GM18951 (cell line): ENCODE measurements around the gene PRPSAP1.

ENCODE experiments used
- POLR2A ChIP-seq: IDR thresholded peaks from 4 replicates; pipeline ENCODE4 v1.6.1; 2011; ENCODE audit warnings: mild to moderate bottlenecking; ENCODE audit not compliant: insufficient read length, insufficient read depth; ENCODE audit errors: extremely low read depth
- in situ Hi-C: fragments of 300-500 bp; cut with MboI; formaldehyde crosslinking; loops from one replicate; pipeline ENCODE4 v1.12.0; 2022; ENCODE audit warnings: low sequenced_read_pairs, mixed read lengths, inconsistent platforms; ENCODE audit not compliant: unreplicated experiment

Gene PRPSAP1

DNA sequence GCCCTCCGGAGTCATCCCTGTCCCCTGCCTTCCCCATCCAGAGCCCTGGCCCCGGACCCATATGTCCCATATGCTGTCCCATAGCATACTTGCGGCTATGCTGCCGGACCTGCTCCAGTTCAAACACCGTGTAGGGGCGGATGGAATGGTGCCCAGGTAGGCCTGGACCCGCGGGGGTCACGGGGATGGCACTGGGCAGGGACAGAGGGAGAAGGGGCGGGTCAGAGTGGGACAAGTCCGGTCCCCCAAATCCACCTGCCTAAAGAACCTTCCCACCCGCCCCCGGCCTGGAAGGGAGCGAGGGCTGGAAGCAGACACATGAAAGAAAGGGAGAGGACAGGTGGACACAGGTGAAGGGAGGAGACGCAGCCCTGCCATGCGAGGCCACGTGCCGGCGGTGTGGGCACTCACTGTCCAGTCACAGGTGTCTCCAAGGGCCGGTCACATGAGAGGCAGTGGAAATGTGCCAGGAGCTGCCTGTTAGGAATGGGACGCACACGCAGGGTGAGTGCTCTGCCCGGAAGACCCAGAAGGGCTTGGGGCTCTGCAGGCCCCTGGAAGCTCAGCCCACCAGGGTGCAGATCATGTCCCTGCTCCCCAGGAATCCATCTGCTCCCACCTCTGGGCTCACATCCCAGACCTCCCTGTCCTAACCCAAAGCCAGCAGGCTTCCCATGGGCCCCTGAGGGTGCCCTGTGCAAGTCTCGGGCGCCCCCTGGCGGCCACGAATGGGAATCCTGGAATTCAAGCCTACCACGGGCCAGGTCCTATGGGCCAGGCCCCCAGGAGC is 74.6 kb downstream of the PRPSAP1 start:
- in situ Hi-C loops: loop anchor here (25.0 kb wide), 1 partner anchor 367 kb away; the partner anchor contains the start of gene MRPL38

DNA sequence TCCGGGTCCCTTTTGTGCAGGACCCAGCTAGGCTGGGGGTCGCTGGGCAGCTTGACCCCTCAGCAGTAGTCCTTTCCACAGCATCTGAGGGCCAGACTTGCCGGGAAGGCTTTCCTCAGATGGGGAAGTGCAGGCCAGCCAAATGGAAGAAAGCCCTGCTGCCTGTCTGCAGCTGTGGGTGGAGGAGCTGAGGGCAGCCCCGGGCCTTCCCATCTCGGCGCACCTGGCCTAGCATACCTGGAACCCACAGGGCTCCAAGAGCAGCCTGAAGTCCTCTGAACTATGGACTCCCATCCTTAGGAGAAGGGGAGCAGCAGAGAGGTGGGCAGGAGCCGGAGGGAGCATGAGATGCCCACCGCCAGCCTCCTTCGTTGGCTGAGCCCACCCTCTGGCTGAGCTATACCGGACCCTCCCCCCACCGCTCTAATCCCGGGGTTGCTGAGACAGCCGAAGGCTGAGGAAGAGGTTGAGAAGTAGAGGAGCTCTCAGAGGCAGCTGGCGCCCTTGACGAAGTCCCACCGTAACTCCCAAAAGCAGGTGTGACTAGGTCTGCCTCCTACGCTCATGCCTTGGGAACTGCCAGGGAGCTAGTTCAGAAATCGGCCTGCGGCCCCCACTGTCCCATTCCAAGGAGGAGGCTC is 75.3 kb downstream of the PRPSAP1 start:
- in situ Hi-C loops: loop anchor here (25.0 kb wide), 1 partner anchor 366 kb away; the partner anchor contains the start of gene MRPL38
- TF ChIP-seq POLR2A: no peak

More for the DNA sequence above, 74.6 kb downstream of the PRPSAP1 start:
- no peak for TF ChIP-seq POLR2A

DNA sequence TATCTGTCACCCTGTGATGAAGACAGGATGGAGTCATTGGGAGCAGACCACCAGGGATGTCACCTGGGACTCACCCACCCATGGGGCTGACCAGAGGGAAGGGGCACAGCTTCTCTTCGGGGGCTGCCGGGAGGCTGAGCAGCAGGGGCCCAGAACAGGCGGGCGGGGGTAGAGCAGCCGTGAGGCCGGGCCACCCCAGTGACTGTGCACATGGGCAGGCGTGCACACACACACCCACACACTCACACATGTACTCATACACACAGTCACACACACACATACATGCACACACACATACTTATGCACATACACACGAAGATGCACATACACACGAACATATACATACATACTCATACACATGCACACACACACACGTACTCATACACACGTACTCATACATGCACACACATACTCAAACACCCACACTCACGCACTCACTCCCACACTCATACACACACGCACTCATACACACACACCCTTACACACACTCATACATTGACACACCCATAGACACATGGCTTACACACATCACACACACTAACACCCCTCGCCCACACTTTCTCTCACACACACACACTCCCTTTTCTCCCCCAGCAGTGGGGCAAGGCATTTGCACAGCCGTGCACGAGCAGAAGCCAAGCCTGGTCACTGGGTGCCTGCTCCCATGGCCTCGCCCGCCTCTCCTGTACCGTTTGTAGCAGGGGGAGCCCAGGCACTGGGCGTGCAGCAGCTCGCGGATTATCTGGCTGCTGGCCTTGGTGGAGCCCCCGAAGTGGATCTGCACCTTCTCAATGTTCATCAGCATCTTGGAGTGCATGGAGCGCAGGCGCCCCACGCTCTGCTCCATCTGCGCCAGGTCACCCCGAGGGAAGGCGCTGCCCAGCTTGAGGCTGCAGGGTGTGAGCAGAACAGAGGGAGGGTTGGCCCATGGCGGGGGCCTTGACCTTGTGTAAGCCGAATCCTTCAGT is 76.1 kb downstream of the PRPSAP1 start:
- no peak for TF ChIP-seq POLR2A
- in situ Hi-C loops: loop anchor here (25.0 kb wide), 1 partner anchor 365 kb away; the partner anchor contains the start of gene MRPL38

DNA sequence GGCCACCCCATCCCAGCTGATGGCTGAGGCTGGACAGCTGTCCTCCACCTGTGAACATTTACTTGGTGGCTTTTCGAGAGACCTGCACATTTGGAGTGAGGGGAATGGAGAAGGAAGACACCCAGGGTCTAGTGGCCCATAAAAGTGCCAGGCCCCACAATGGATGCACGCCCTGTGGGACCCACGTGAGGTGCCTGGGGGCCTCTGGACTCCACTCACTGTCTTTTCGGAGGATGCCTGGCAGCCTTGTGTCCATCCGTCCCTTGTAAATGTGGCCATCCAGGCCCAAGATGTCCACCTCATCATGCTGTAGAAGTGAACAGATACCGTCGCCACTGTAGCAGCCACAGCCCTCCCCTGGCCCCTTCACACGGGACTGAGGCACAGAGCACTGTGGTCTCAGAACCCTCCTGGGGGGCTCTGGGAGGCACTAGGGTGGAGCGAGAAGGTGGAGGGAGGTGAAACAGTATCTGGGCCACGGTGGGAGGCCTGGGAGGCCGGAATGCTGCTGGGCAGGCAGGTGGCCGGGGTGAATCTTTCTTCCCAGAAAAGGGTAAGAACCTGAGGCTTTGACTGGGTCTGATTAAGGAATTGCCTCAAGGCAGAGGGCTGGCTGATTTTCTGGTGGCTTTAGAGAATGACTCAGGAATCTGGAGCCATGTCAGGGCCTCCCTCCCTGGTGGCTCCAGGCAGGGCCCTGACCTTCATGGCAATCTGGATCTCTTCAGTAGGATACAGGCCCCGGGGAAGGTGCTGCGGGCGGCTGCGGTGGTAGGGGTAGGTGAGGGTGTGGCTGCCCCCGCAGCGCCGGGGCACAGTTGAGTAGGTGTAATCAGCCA is 77.0 kb downstream of the PRPSAP1 start:
- in situ Hi-C loops: loop anchor here (25.0 kb wide), 1 partner anchor 364 kb away; the partner anchor contains the start of gene MRPL38
- TF ChIP-seq POLR2A: no peak

DNA sequence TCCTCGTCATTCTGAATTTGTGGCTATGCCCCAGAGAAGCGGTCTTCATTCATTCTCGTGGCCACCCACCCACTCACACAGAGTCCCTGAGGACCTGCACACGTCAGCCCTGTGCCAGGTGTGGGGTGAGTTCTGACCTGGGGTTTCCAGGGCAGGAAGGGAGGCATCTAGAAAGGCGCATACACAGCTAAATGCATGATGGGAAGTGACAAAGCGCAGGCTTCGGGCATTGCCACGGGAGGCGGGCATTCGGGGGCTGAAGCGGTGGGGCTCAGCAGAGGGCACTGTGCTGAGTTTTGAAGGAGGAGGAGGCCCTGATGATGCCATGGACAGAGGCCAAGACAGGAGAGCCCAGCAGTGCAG is 77.7 kb downstream of the PRPSAP1 start:
- in situ Hi-C loops: loop anchor here (25.0 kb wide), 1 partner anchor 364 kb away; the partner anchor contains the start of gene MRPL38
- no peak for TF ChIP-seq POLR2A

DNA sequence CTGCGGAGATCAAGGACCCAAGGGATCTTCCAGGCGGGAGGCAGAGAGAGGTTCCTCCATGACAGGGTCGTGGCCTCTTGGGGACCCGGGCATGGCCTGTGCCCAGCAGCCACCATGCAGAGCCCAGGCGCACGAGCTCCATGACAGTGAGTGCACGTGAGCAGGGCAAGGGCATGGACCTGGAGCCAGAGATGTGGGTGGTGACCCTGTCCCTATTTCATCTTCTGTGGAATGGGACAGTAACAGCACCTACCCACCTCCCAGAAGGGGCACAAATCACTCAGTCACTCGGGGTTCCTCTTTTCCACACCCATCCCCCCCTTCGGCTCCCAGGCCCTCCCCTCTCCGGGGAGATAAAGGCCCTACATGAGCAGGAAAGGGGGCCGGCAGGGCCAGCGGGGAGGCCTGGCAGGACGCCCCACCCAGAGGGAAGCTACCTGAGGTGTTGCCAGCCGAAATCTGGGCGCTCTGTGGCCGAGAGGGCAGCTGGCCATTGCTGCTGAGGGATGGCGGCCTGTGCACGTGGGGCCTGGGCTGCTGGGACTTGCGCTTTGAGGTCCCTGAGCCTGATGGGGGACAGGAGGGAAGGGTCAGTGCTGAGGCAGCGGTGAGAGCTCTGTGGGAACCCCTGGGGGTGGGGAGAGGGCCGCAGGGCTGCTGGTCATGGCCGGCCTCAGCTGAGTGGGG is 78.2 kb downstream of the PRPSAP1 start:
- in situ Hi-C loops: loop anchor here (25.0 kb wide), 1 partner anchor 363 kb away; the partner anchor contains the start of gene MRPL38
- no peak for TF ChIP-seq POLR2A

DNA sequence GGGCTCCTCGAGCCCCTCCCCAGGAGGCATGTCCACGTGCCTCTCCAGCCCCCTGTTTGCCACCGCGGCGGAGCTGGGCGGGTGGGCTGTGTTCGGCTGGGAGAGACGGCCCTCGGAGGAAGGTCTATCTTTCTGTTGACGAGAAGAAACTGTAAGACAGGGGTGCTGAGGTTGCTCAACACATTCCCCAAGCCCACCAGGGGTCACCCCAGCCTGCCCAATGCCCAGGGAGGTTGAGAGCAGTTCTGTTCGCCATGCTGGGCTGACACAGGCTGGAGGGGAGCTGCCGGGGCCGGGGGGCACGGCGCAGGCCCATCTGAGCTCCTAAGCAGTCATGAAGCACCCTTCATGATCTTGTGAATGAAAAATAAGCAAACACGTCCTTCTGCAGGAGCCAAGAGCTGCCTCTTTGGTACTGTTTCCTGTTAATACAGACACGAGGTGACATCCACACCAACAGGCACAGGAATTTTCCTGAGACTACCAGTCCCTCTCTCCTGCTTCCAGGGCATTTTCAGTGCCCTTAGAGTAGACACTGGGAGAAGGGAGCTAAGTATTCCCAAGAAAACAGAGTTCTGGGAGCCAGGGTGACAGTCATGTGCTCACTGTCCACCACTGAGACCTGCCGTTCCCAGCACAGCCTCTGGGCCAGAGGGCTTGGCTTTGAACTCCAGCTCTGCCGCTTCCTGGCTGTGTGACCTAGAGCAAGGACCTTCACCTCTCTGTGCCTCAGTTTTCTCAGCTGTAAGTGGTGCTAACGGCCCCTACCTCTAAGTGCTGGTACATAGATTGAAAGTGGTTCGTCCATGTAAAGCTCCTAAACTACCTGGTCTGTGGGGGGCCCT is 79.4 kb downstream of the PRPSAP1 start:
- in situ Hi-C loops: no loop called here
- TF ChIP-seq POLR2A: no peak

DNA sequence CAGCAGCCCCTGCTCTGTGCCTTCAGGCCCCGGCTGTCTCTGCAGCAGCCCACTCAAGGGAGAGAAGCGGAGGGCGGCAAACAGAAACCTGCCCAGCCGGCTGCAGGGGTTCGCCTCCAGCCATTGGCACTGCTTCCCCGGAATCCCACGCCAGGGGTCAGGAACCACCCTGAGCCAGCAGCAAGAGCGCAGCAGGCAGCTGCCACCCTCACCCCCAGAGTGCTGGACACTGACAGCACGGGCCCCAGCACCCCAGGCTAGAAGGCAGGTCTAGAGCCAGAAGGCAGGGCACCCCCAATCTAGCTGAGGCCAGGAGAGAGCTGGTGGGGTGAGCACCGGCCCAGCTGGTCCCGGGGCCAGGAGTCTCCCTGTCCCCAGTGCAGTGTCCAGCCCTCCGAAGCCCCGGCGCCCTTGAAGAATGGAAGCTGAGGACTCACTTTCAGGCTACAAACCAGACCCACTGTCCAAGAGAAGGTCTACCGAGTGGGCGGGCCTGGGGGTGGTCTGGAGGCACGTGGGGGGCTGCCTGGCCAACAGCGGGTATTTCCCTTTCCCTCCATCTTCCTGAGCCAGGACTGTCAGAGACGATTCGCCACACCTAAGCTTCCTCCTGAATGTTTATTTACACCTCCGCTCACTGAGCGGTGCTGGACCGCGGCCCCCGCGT is 80.1 kb downstream of the PRPSAP1 start:
- in situ Hi-C loops: no loop called here
- no peak for TF ChIP-seq POLR2A

DNA sequence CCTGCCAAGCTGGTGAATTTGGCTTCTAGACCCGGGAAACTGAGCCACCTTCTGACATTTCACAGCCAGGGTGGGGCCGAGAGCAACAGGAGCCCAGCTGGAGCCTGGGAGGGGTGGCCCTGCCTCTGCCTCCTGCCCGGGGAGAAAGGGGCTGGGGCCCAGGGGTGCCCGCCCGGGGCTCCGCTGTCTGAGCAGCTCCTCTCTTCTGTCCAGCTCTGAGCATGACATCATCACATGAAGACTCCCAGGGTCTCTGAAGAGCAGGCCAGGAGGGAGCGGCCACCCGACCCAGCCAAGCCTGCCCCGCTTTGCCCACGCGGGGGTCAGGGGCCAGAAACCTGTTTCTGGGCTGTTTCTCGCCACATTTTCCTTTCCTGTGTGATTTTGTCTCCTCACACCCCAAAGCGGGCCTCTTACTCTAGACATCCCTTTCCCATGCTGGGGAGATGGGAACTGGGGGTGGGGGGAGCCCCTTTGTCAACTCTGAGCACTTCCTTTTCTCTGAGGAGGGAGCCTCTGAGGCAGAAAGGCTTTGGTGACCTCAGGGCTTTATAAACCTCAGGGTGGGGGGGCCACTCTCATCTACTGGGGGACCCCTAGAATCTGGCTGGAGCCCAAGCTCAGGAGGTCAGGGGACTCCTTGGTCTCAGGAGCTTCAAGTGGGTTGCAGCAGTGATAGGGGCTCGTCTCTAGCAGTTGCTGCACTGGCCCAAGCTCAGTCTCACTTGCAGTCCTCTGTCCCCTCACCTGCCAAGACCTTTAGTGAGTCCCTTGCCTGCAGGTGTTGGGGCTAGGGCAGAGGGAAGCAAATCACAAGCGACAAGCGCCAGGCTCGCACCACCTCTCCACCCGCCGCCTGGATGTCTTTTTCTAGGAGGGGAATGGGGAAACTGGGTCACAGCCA is 80.9 kb downstream of the PRPSAP1 start:
- TF ChIP-seq POLR2A: no peak
- in situ Hi-C loops: no loop called here
